Measurements from ENCODE around the gene LTO1. TPM values are rescaled to one million over a fixed set of nuclear protein-coding genes. Genes with fewer than 3 reads are reported as not detected.
A peak's percentile ranks its signal among the peaks of the same experiment; 100 is the strongest.

The LTO1 gene
- total and polyA plus RNA-seq, 2 experiments from 2014 or later = 20.1 to 23.3 TPM

DNA sequence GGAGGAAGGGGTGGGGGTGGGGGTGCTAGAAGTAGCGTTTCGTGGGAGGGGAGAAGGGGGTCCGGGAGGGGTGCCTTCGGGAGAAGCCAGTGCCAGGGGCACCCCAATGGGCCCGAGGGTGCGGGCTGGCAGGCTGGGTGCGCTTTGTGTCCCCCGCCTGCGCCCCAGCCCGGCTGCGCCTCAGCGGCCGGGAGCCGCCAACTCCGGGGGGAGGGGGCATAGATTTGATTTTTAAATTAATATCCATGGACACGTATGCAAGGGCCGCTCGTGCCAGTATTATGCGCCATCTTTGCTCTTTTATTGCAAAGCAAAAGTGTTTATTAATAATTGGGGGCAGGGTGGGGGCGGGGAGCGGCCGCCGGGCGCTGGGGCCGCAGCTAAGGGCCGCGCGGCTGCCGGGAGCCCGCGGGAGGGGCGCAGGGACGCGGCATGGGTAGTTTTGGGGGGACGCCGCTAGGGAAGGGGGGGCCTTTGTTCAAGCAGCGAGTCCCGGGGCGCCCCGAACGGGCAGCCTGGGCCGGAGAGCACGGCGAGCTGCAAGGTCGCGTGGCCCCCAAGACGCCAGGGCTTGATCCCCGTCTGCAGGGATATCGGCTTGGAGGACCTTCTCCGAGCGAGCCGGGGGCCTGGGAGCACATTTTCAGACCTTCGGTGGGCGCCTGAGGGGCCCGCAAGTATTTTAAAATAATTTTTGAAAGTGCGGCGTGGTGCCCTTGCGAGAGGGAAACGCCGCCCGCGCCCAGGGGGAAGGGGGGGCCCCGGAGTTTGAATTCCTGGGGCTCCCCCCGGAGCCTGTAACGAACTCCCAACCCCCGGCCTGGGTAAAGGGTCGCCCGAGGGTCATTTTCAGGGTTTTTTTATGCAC lies 33.2 kb downstream of the LTO1 start:
- peak overlapping the region; percentile 94 for H3K4me3 Mint-ChIP-seq
- H3K4me1 Mint-ChIP-seq = peaks cover 7% of the 10 kb centered on the region; the same call in 1 of the 3 replicates
- Histone ChIP-seq H3K36me3 (ENCODE audit: insufficient read depth) (no peaks in the 10 kb centered on the region), H3K27ac (ENCODE audit: low read depth) (peak overlapping the region; percentile 87; the same call in 1 of the 2 replicates), H4K20me1 (replicated peaks; ENCODE audit: insufficient read depth) (peaks cover 5% of the 10 kb centered on the region), H3K4me3 (peak overlapping the region; percentile 91), H3K27me3 (ENCODE audit: insufficient read depth) (peaks cover 30% of the 10 kb centered on the region), H3F3A (replicated peaks; ENCODE audit: low read depth) (peaks cover 7% of the 10 kb centered on the region; the same call in 1 of the 2 replicates), H3K9me2 (ENCODE audit: insufficient read depth) (no peaks in the 10 kb centered on the region), H3K4me1 (ENCODE audit: insufficient read depth) (peaks cover 13% of the 10 kb centered on the region), H3K4me2 (peak overlapping the region; percentile 94), H2AFZ (no peak overlapping the region), H3K79me2 (replicated peaks; ENCODE audit: insufficient read depth) (peaks cover 23% of the 10 kb centered on the region)
- TF ChIP-seq NANOG (IDR thresholded peaks at IDR 0.05; ENCODE audit: borderline replicate concordance) (no peak), CREB1 (CRISPR knock-in tag; IDR thresholded peaks at IDR 0.05; ENCODE audit: low read depth) (no peak), JUNB (IDR thresholded peaks at IDR 0.05; ENCODE audit: unreplicated experiment) (no peak), POLR2AphosphoS5 (IDR thresholded peaks at IDR 0.05; ENCODE audit: low read depth) (no peak), EZH2 (IDR thresholded peaks at IDR 0.05; ENCODE audit: low read depth, unreplicated experiment) (peak; percentile 22)
- TF ChIP-seq, protein P1, sequence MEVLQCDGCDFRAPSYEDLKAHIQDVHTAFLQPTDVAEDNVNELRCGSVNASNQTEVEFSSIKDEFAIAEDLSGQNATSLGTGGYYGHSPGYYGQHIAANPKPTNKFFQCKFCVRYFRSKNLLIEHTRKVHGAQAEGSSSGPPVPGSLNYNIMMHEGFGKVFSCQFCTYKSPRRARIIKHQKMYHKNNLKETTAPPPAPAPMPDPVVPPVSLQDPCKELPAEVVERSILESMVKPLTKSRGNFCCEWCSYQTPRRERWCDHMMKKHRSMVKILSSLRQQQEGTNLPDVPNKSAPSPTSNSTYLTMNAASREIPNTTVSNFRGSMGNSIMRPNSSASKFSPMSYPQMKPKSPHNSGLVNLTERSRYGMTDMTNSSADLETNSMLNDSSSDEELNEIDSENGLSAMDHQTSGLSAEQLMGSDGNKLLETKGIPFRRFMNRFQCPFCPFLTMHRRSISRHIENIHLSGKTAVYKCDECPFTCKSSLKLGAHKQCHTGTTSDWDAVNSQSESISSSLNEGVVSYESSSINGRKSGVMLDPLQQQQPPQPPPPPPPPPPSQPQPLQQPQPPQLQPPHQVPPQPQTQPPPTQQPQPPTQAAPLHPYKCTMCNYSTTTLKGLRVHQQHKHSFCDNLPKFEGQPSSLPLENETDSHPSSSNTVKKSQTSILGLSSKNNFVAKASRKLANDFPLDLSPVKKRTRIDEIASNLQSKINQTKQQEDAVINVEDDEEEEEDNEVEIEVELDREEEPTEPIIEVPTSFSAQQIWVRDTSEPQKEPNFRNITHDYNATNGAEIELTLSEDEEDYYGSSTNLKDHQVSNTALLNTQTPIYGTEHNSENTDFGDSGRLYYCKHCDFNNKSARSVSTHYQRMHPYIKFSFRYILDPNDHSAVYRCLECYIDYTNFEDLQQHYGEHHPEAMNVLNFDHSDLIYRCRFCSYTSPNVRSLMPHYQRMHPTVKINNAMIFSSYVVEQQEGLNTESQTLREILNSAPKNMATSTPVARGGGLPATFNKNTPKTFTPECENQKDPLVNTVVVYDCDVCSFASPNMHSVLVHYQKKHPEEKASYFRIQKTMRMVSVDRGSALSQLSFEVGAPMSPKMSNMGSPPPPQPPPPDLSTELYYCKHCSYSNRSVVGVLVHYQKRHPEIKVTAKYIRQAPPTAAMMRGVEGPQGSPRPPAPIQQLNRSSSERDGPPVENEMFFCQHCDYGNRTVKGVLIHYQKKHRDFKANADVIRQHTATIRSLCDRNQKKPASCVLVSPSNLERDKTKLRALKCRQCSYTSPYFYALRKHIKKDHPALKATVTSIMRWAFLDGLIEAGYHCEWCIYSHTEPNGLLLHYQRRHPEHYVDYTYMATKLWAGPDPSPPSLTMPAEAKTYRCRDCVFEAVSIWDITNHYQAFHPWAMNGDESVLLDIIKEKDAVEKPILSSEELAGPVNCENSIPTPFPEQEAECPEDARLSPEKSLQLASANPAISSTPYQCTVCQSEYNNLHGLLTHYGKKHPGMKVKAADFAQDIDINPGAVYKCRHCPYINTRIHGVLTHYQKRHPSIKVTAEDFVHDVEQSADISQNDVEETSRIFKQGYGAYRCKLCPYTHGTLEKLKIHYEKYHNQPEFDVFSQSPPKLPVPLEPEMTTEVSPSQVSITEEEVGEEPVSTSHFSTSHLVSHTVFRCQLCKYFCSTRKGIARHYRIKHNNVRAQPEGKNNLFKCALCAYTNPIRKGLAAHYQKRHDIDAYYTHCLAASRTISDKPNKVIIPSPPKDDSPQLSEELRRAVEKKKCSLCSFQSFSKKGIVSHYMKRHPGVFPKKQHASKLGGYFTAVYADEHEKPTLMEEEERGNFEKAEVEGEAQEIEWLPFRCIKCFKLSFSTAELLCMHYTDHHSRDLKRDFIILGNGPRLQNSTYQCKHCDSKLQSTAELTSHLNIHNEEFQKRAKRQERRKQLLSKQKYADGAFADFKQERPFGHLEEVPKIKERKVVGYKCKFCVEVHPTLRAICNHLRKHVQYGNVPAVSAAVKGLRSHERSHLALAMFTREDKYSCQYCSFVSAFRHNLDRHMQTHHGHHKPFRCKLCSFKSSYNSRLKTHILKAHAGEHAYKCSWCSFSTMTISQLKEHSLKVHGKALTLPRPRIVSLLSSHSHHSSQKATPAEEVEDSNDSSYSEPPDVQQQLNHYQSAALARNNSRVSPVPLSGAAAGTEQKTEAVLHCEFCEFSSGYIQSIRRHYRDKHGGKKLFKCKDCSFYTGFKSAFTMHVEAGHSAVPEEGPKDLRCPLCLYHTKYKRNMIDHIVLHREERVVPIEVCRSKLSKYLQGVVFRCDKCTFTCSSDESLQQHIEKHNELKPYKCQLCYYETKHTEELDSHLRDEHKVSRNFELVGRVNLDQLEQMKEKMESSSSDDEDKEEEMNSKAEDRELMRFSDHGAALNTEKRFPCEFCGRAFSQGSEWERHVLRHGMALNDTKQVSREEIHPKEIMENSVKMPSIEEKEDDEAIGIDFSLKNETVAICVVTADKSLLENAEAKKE (CRISPR knock-in tag; IDR thresholded peaks at IDR 0.05) = no peak
- TF ChIP-seq, protein P2, sequence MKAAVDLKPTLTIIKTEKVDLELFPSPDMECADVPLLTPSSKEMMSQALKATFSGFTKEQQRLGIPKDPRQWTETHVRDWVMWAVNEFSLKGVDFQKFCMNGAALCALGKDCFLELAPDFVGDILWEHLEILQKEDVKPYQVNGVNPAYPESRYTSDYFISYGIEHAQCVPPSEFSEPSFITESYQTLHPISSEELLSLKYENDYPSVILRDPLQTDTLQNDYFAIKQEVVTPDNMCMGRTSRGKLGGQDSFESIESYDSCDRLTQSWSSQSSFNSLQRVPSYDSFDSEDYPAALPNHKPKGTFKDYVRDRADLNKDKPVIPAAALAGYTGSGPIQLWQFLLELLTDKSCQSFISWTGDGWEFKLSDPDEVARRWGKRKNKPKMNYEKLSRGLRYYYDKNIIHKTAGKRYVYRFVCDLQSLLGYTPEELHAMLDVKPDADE (IDR thresholded peaks at IDR 0.05) = no peak
- TF ChIP-seq, protein P3, sequence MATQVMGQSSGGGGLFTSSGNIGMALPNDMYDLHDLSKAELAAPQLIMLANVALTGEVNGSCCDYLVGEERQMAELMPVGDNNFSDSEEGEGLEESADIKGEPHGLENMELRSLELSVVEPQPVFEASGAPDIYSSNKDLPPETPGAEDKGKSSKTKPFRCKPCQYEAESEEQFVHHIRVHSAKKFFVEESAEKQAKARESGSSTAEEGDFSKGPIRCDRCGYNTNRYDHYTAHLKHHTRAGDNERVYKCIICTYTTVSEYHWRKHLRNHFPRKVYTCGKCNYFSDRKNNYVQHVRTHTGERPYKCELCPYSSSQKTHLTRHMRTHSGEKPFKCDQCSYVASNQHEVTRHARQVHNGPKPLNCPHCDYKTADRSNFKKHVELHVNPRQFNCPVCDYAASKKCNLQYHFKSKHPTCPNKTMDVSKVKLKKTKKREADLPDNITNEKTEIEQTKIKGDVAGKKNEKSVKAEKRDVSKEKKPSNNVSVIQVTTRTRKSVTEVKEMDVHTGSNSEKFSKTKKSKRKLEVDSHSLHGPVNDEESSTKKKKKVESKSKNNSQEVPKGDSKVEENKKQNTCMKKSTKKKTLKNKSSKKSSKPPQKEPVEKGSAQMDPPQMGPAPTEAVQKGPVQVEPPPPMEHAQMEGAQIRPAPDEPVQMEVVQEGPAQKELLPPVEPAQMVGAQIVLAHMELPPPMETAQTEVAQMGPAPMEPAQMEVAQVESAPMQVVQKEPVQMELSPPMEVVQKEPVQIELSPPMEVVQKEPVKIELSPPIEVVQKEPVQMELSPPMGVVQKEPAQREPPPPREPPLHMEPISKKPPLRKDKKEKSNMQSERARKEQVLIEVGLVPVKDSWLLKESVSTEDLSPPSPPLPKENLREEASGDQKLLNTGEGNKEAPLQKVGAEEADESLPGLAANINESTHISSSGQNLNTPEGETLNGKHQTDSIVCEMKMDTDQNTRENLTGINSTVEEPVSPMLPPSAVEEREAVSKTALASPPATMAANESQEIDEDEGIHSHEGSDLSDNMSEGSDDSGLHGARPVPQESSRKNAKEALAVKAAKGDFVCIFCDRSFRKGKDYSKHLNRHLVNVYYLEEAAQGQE (IDR thresholded peaks at IDR 0.05; ENCODE audit: unreplicated experiment) = no peak
- ATAC-seq (no peak), DNase-seq (ENCODE audit: low spot score) (no peak)
- no peak overlapping the region for H3K27ac Mint-ChIP-seq
- H3K27me3 Mint-ChIP-seq (ENCODE audit: insufficient read depth, low read depth, poor library complexity) = peaks cover 35% of the 10 kb centered on the region
- peaks cover 33% of the 10 kb centered on the region for H3K36me3 Mint-ChIP-seq (ENCODE audit: low read depth)
- peaks cover 2% of the 10 kb centered on the region; the same call in 2 of the 3 replicates for H3K9me3 Mint-ChIP-seq

Data from GM23338 (cell line).